GM19043 (cell line): ENCODE measurements around the gene GRM8.

Experiments
- ATAC-seq: cut with Tn5 transposase; IDR thresholded peaks from one replicate; pipeline ENCODE4 v1.9.1; 2021; ENCODE audit warnings: low read depth; ENCODE audit not compliant: unreplicated experiment

The GRM8 gene

DNA sequence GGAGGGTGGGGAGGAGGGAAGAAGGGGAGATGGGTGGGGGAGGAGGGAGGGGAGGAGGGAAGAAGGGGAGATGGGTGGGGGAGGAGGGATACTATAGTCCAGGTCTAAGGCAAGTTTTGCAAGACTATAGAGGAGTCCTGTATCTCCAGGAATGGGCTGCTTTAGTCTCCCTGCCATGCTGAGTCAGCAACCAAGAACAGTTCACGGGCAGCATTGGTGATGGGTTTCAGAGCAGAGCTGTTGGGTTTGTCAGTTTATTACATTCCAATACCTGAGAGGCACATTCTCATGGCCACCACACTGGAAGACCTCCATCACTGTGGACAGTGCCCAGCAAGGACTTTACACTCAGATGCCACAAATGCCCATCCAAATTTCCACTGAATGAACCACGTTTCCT lies 212.7 kb downstream of the GRM8 start:
- ATAC-seq: no peak

DNA sequence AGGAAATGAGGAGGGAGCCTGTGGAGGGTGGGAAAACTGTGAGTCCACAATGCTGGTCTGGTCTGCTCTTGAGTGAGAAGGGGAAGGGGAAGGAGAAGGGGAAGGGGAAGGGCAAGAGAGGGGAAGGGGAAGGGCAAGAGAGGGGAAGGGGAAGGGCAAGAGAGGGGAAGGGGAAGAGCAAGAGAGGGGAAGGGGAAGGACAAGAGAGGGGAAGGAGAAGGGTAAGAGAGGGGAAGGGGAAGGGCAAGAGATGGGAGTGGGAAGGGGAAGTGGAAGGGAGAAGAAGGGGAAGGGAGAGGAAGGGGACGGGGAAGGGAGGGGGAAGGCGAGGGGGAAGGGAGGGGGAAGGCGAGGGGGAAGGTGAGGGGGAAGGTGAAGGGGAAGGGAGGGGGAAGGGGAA lies 213.2 kb downstream of the GRM8 start:
- no peak for ATAC-seq

DNA sequence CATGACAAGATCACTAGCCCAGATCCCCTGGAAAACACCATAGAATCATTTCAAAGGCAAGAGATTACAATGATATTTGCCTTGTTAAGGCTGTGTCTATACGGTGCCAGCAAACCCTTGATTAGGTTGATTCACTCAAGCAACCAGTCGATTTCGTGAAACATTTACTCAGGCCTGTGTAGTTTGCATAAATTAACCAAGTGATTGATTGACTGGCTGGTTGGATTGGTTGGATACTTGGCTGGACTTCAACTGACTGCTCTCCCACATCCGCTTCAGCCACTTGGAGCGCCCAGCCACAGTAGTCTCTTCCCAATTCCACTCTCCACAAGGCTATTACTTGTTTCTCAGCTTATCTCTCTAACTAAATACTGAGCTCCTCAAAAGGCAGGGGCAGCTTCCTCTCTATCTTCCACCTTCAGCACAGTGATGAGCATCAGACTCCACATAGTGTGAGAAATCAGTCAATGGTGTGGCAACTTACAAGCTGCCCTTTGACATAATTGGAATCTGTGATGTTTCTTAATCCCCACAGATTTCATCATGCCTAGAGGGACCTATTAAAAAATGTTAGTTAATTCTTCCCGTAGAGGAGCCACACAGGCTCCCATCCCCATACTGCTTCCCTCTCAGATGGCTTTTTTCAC lies 217.4 kb downstream of the GRM8 start:
- ATAC-seq: no peak

DNA sequence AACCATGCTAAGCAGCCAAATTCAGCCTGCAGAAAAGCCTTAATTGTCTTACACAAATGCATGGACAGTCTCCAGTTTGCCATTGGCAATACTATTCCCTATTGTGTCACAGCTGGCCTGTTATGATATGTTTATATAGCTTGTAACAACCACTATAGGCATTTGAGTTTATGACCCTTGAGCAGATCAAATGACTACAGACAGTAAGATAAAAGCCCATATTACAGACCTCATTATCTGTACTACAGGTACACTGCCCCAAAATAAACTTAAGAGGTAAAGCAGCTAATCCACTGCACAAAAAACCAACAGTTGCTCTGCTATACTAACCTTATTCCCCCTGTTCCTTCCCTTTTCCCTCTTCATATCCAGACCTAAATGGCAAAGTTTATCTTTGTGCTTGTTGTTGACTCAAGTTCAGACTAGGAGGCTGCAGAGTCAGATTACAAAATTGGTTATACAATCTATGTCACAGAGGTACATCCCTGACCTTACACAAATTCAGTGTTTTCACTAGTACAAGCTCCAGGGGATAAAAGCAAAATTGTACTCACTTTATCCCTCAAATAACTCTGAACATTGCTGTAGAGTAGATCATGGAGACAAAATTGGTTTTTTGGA lies 218.4 kb downstream of the GRM8 start:
- no peak for ATAC-seq

DNA sequence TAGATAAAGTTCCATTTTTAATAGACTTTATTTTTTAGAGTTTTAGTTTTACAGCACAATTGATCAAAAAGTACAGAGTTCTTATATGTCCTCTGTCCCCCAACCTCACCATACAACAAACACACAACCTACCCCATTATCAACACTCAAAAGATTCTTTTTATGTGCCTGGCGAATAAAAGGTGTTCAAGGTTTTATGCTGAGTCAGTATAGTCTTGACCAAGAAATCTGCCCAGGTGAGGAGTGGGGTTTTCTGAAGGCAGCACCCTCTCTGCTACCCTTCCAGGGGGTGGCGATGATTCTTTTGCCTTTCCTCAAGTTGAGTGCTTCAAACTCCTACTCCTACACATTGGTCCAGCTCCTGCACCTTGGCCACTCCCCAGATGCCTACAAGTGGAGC lies 222.9 kb downstream of the GRM8 start:
- no peak for ATAC-seq

DNA sequence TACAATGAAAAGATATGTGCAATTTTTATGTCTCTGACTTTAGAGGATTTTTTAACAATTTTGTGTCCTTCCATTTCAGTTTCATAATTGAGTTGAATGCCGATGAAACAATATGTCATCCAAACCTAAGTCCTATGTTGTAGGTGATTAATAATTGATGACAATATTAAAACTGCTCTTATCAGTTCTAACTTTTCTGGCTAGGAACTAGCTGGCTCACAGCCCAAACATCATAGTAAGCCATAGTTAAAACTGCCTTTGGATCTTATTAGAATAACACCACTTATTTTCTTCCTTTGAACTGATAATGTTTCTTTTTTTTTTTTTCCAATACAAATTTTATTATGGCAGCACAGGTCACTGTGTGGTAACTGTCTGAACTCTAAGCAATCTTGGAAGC lies 230.9 kb downstream of the GRM8 start:
- no peak for ATAC-seq

DNA sequence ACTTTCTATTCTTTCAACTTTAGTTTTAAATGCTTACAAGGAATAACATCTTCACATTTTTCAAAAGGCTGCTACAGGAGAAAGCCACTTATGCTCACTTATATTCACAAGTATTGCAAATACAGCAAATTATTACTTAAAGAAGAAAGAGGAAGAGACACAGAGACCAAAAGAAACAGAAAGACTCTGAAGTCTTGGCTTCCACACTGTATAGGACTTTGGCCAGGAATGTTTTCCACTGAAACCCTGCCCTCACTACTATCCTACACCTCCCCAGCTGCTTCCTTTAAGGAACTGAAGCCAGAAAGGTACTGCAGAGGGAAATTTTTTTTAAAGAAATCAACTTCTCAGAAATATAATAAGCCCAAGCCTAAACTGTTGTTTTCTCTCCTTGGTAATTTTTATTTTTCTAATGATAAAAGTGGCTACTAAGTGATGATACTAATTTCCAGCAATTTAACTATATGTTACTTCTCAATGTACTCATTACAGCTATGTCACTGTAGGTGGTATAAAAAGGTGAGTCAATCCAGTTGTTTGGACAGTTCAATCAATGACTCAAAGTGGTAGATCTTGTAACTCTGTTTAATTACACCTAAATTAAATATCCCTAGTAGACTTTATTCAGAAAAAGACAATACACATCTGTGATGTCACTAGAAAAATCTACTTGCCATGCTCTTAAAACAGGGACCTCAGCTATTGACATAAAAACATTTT lies 231.6 kb downstream of the GRM8 start:
- ATAC-seq: no peak

DNA sequence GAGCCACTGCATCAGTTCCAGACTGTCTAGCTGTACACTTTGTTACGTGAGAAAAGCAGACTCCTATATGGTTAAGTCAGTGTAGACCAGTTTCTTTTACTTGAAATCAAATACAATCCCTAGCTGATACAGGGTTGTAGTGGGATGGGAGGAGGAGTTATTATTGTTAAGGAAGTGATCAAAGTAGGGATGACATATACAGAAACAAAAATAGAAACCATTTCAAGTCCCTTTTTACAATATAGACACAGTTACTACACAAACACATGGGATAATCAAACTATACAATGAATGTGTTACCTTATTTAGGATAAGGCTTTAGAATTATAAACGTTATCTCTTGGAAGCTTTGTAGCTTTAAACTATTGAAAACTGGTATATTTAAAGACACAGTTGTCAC lies 233.9 kb downstream of the GRM8 start:
- ATAC-seq: no peak

DNA sequence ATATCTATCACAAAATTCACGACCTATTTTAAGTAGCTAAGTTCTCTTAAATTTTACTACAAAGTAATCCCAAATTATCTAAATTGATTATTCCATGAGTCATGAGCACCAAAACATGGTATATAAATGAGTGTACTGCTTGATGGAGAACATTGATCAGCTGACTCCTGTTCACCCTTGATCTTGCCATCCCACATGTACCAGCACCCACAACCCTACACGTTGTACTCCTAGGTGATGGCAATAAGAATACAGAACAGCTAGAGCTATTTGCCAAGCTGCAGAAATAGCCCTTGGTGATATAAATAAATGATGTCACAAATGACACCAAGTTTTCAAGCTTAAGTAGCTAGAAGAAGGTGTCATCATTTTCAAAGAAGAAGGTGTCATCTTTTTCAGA lies 235.5 kb downstream of the GRM8 start:
- no peak for ATAC-seq

DNA sequence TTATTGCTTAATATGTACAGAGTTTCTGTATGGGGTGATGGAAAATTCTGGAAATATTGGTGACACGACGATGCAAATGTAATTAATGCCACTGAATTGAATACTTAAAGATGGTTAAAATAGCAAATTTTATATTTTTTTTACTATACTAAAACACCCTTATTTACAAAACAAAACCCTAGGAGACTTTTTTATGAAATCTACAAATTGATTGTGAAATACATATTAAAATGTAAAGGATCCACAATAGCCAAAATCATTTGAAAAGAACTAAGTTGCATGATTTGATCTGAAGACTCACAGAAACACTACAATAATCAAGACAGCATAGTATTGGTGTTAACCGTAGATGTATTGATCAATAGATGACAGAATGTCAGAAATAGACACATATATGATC lies 252.0 kb downstream of the GRM8 start:
- ATAC-seq: no peak

DNA sequence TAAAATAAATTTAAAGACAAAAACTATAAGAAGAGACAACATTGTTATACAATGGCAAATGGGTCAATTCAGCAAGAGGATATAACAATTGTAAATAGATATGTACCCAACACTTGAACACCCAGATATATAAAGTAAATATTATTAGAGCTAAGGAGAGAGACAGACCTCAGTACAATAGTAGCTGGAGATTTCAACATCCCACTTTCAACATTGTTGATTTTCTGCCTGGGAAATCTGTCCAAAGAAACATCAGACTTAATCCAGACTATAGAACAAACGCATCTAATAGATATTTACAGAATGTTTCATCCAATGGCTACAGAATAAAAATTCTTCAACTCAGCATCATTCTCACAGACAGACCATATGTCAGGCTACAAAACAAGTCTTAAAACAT lies 256.1 kb downstream of the GRM8 start:
- ATAC-seq: no peak

DNA sequence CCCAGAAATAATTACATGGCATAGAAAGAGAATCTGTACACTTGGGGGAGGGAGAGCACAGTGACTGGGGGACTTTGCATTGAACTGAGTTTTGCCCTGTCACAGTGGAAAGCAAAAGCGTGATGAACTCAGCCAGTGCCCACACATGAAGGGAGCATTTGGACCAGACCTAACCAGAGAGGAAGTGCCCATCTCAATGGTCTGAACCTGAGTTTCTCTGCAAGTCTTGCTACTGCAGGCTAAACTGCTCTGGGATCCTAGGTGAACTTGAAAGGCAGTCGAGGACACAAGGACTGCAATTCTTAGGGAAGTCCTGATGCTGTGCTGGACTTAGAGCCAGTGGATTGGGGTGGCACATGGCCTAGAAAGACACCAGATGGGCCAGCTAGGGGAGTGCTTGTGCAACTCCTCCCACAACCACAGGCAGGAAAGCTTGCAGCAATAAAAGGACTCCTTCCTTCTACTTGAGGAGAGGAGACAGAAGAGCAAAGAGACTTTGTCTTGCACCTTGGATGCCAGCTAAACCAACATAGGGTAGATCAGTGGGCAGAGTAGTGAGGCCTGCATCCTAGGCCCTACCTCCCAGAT lies 259.0 kb downstream of the GRM8 start:
- no peak for ATAC-seq

DNA sequence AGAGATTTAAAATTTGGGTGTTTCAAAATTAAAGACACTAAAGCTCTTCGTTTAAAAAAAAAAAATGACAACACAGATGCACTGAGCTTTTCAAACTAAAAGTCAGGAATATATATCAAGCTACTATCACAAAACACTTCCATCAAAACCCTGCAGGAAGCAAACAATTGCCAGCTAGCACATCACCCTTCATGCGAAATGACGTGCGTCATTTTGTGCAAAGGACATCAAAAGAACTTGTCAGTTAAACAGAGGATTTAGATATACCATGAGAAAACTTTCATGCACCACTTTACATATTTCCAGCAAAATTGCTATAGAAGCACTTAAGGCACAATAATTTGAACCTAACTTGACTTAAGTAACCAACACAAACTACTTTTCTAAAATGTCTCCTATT lies 264.7 kb downstream of the GRM8 start:
- ATAC-seq: no peak

DNA sequence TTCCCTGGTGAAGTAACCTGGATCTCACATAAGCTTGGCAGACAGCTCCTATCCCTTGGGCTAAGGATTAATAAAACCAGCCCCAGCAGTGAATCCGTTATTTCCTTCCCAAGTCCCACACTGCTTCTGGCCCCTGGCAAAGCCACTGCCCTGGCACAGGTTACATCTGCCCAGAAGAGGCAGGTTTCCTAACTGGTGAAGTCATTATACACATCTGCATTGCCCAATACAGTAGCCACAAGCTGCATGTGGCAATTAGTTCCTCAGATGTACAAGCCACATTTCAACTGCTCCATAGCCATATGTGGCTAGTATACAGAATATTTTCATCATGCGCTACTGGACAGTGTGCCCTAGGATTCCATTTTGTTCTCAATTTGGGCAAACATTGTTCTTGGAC lies 273.0 kb downstream of the GRM8 start:
- no peak for ATAC-seq

DNA sequence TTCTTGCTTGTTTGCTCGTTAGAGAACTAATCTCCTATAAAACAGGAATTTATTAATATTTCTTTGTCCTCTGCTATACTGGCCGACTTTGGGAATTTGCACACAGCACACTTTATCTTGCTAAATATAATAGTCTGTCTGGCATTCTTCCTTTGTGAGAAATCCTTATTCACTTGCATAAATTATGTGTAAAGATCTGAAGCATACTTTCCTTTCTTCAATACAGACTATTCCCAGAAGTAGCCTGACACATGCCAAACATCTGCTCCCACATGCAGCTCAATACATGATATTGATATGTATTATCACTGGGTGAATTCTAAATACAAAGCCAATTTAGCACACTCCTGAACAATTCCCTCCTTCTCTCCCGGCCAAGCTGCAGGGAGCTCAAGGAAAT lies 273.9 kb downstream of the GRM8 start:
- ATAC-seq: no peak

DNA sequence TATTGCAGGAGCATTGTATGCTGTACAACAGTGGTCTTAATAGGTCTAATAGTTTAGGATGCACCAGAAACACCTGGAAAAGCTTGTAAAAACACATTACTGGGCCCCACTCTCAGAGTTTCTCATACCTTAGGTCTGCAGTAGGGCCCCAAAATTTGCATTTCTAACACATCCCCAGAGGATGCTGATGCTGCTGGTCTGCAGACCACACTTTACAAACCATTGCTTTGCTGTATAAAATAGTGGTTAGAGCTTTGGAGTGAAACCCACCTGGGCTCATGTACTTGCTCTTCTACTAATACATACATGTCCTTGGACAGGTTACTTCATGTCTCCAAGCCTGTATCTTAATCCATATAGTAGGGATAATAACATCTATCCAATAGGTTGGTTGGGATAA lies 279.7 kb downstream of the GRM8 start:
- no peak for ATAC-seq

DNA sequence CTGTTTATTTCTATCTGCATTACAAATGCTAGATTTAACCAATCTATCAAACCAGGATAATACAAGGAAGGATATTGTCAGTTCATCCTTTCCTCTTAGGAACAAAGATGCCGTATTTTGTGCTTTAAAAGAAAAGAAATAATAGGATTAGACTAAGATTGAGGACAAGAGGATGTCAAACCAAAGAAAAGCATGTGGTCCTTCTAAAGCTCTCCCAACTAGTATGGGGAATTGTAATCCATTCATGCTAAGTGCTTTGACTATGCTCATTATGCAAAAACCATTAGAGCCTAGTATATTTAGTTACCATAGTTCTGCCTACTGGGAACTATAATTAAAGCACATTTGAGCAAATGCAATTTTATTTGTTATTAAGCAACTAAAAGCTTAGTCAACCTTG lies 280.2 kb downstream of the GRM8 start:
- ATAC-seq: no peak

DNA sequence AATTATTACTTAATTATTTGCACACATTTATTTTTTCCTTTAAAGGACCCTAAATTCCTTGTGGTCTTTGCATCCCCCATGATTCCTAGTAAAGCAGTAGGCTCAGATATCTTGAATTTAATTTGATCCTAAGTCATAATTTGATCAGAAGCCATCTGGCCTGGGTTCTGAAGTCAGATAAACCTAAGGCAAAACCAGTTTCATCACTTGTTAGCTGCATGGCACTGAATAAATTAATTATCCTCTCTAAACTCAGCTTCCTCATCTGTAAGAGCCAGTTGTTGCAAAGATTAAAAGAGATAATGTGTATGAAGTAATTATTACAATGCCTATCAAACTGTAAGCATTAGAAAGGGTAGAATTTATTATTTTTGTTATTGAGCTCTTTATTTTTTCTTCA lies 293.1 kb downstream of the GRM8 start:
- no peak for ATAC-seq

DNA sequence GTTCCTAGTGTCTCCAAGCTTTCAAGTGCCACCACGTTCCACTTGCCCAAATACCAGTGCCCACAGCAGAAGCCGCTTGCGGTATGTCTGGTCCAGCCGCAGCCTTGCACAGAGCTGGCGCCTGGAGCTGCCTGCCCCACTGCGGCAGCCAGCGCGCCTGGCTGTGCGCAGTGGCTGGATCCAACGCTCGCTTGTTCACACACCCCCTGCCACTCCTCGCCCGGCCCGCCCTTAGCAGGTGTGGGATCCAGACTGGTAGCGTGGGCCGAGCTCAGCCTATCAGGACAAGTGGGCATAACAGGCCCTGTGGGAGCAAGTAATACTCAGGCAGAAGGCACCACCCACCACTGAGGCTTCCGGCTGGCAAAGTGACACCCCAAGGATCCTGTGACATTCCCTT lies 294.4 kb downstream of the GRM8 start:
- no peak for ATAC-seq

DNA sequence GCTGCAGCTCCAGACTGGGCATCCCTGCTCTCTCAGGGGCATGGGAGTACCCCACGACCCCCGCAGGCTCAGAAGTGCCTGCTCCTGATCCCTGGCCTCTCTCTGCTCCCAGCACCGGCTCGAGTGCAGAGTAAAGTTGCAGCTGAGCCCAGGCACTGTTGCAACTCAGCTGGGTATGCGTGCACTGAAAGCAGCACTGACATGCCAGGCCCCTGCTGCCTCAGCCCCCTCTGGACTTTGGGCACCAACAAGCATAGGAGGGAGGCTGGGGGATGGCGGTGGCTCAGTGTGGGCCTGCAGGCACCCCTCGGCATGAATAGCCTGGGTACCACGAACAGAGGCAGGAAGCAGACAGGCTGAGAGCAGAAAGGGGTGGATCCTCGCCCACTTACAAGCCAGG lies 295.3 kb downstream of the GRM8 start:
- no peak for ATAC-seq

DNA sequence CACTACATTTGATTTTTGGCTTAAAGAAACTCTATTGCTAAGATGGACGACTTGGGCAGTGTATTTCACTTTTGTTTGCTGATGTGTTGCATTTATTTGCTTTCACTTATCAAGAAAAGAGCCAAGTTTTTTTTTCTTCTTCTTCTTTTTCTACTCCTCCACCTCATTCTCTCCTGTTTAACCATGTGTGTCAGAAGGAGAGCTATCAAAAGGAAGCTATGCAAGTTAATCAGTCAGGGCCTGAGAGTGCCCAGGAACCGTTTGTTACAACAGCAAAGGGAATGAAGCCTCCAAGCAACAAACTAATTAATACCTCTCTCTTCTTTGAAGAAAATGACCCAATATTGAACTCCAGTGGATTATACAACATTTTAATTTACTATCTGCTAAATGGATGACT lies 299.3 kb downstream of the GRM8 start:
- ATAC-seq: no peak

DNA sequence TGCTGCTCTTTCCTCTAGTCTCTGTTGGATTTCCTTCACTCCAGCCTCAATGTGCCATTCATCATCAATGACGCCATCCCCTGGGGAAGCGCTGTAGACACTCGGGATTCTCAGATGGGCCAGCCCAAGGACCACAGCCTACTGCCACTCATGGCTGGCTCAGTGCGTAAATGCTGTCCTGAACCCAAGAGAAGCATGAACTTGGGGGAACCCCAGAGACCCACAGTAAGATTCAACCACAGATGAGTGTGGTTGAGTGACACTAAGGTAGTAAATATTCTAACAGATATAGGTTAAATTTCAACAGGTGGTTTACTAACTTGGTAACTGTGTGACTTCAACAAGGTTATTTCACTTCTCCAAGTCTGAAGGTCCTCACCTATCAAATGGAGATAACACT lies 304.1 kb downstream of the GRM8 start:
- ATAC-seq: peak; percentile 72
